Activated CD4-positive, alpha-beta memory T cell treated with anti-CD3 and anti-CD28 coated beads, Interleukin-2, amount 10 ng/mL, durations not matched to agents 7 days and 5 days (primary cell): ENCODE data around the gene ZNF282. TPM values are rescaled to one million over a fixed set of nuclear protein-coding genes. Genes with fewer than 3 reads are reported as not detected.
"Not testable (repeated sequence)": the region's sequence is repeated elsewhere in the genome, so short reads cannot be mapped to it uniquely, and the experiment has no call there.

Experiments
- CTCF ChIA-PET: fragments of 350-600 bp; sonication (Branson Sonifier 250); formaldehyde crosslinking; loops from one replicate; lab custom pipeline; 2021; ENCODE audit warnings: antibody characterized with exemption, inconsistent platforms; lab: Charles Lee
- POLR2A ChIA-PET: fragments of 350-600 bp; sonication (Branson Sonifier 250); formaldehyde crosslinking; loops from one replicate; lab custom pipeline; 2021; ENCODE audit warnings: antibody characterized with exemption; lab: Charles Lee
- DNase-seq: peaks from one replicate; pipeline ENCODE4 v3.0.0-alpha.2; 2020
- H3K27ac Mint-ChIP-seq: one replicate; pipeline ENCODE4 v1.8.0; 2021; ENCODE audit warnings: mild to moderate bottlenecking, mixed read lengths
- H3K27me3 Mint-ChIP-seq: one replicate; pipeline ENCODE4 v1.8.0; 2021; ENCODE audit warnings: mixed read lengths
- H3K36me3 Mint-ChIP-seq: one replicate; pipeline ENCODE4 v1.8.0; 2021; ENCODE audit warnings: low read depth, mixed read lengths
- H3K4me1 Mint-ChIP-seq: one replicate; pipeline ENCODE4 v1.8.0; 2021; ENCODE audit warnings: mixed read lengths
- H3K4me3 Mint-ChIP-seq: one replicate; pipeline ENCODE4 v1.8.0; 2021; ENCODE audit warnings: mild to moderate bottlenecking, mixed read lengths
- H3K9me3 Mint-ChIP-seq: one replicate; pipeline ENCODE4 v1.8.0; 2021; ENCODE audit warnings: mixed read lengths
- total RNA-seq, 2 experiments: library from RNA; stranded (reverse); gene quantifications; one replicate each; pipeline ENCODE4 v1.2.3, GENCODE V29; 2021

ZNF282 gene
- total RNA-seq, 2 experiments from 2014 or later, result 66.1 to 66.6 TPM

DNA sequence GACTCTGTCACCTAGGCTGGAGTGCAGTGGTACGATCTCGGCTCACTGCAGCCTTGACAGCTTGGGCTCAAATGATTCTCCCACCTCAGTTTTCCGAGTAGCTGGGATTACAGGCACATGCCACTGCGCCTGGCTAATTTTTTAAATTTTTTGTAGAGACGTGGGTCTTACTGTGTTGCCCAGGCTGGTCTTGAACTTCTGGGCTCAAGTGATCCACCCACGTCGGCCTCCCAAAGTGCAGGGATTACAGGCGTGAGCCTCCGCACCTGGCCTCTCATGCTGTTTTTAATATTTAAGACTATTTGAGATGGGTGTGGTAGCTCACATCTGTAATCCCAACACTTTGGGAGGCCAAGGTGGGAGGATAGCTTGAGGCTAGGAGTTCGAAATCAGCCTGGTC, 56.2 kb downstream of the ZNF282 start:
- not testable (repeated sequence) for DNase-seq, H3K9me3 Mint-ChIP-seq, H3K27me3 Mint-ChIP-seq, H3K4me3 Mint-ChIP-seq, H3K27ac Mint-ChIP-seq
- H3K4me1 Mint-ChIP-seq, result peaks cover 17% of the 10 kb centered on the region
- CTCF ChIA-PET, result interaction anchor here (0.6 to 2.1 kb wide), 2 partner anchors 10 to 240 kb away, joined by 3 to 14 read pairs; partner anchors contain the start of gene ZNF783
- POLR2A ChIA-PET, result interaction anchor here (1.0 kb wide), 1 partner anchor 10 kb away, joined by 4 read pairs; the partner anchor contains the start of gene ZNF783
- peaks cover 30% of the 10 kb centered on the region for H3K36me3 Mint-ChIP-seq

GRCh38 chr7:149252378-149252777, 57.0 kb downstream of the ZNF282 start:
- H3K27ac Mint-ChIP-seq, result no peak overlapping the region
- POLR2A ChIA-PET, result interaction anchor here (0.6 to 1.6 kb wide), 3 partner anchors 9 to 42 kb away, joined by 3 to 5 read pairs (median 4); partner anchors contain the start of gene ZNF783
- H3K27me3 Mint-ChIP-seq, result no peaks in the 10 kb centered on the region
- no peak for DNase-seq
- no peaks in the 10 kb centered on the region for H3K9me3 Mint-ChIP-seq
- peaks cover 30% of the 10 kb centered on the region for H3K36me3 Mint-ChIP-seq
- CTCF ChIA-PET, result interaction anchor here (2.1 kb wide), 1 partner anchor 9 kb away, joined by 14 read pairs; the partner anchor contains the start of gene ZNF783
- no peak overlapping the region for H3K4me3 Mint-ChIP-seq
- peaks cover 17% of the 10 kb centered on the region for H3K4me1 Mint-ChIP-seq

DNA sequence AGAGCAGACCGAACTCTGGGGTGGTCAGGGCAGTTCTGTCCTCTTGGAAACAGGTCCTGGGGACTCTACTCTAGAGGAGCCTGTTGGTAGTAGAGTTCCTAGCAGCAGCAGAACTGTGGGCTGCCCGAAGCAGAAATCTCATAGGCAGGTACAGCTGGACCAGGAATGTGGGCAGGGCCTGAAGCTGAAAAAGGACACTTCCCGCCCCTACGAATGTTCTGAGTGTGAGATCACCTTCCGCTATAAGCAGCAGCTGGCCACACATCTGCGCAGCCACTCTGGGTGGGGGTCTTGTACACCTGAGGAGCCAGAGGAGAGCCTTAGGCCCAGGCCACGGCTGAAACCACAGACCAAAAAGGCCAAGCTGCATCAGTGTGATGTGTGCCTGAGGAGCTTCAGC, 58.3 kb downstream of the ZNF282 start:
- POLR2A ChIA-PET, result interaction anchor here (1.6 kb wide), 1 partner anchor 13 kb away, joined by 5 read pairs; no protein-coding TSS in a partner anchor
- no peak for DNase-seq
- H3K36me3 Mint-ChIP-seq, result peaks cover 27% of the 10 kb centered on the region

DNA sequence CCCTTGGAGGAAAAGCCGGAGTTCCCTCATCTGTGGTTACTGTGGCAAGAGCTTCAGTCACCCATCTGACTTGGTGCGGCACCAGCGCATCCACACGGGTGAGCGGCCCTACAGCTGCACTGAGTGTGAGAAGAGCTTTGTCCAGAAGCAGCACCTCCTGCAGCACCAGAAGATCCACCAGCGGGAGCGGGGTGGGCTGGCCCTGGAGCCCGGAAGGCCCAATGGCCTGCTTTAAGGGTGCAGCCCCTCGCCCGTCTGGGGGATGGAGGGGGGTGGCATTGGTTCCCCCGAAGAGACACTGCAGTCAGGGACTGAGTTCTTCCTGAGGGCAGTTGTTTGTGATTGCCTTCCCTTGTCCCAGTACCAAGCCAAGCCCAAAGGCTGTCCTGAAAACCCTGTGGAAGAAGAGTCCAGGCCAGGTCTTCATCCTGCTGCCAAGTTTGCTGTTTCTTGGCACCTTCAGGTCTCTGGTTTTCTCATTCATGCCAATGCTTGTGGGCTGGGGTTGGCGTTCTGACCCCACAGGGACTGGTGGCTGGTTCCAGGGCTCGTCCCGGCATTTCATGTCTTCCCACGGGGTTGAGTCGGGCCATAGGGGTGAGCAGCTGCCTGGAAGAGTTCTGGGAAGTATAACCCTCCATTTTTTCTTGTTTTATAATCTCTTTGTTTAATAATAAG, 59.0 kb downstream of the ZNF282 start:
- Mint-ChIP-seq H3K36me3 (peaks cover 27% of the 10 kb centered on the region), H3K9me3 (no peaks in the 10 kb centered on the region), H3K27me3 (no peaks in the 10 kb centered on the region), H3K4me1 (peaks cover 3% of the 10 kb centered on the region), H3K4me3 (no peak overlapping the region), H3K27ac (no peak overlapping the region)
- no peak for DNase-seq
- POLR2A ChIA-PET, result no interaction called here
- CTCF ChIA-PET, result no interaction called here

More for the DNA sequence above, 58.3 kb downstream of the ZNF282 start:
- H3K4me1 Mint-ChIP-seq, result peaks cover 8% of the 10 kb centered on the region
- no peak overlapping the region for H3K4me3 Mint-ChIP-seq
- H3K27ac Mint-ChIP-seq, result no peak overlapping the region
- no peaks in the 10 kb centered on the region for H3K9me3 Mint-ChIP-seq
- H3K27me3 Mint-ChIP-seq, result no peaks in the 10 kb centered on the region
- CTCF ChIA-PET, result interaction anchor here (2.1 kb wide), 1 partner anchor 8 kb away, joined by 14 read pairs; the partner anchor contains the start of gene ZNF783

DNA sequence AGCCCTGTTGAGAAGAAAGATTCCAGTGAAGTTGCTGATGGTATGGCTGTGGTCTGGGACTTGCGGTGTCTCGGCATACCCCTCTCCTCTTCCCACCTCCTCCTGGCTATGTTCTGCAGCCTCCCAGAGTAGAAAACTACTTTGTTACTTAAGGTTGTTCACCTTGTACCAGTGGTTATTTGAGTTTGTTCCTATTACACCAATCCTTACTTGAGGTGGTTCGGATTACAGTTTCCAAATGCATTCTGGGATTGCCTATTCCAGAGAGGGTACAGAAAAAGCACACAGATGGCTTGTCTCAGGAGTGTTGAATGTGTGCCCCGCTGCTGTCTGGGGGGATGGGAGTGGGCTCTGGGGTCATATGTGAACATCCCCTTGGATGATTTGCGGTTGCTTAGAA, 59.8 kb downstream of the ZNF282 start:
- H3K27me3 Mint-ChIP-seq, result no peaks in the 10 kb centered on the region
- DNase-seq, result no peak
- H3K9me3 Mint-ChIP-seq, result no peaks in the 10 kb centered on the region
- ChIA-PET POLR2A (no interaction called here), CTCF (no interaction called here)
- no peak overlapping the region for H3K27ac Mint-ChIP-seq
- H3K36me3 Mint-ChIP-seq, result peaks cover 25% of the 10 kb centered on the region
- H3K4me3 Mint-ChIP-seq, result no peak overlapping the region
- H3K4me1 Mint-ChIP-seq, result peaks cover 3% of the 10 kb centered on the region

- POLR2A ChIA-PET, result no interaction called here
Observed at GRCh38 chr7:149256568-149256967, 61.2 kb downstream of the ZNF282 start.

DNA sequence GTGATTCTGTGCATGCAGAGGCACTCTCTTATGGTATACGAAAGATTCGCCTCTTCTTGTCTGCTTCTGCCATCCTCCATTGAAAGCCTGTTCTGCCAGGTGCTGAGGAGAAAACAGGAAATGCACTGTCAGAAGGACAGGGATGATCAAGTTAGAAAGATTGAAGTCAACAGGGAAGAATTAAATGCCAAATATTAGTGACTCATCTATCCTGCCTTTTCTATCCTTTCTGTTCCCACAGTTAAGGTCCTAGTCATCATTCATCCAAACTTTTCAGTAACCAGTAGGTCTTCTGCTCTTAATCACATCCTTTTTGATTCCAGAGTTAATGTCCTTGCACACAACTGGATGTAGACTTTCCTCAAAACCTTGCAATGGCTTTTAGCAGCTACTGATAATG, 61.8 kb downstream of the ZNF282 start:
- DNase-seq, result no peak
- ChIA-PET CTCF (no interaction called here), POLR2A (no interaction called here)
- Mint-ChIP-seq H3K36me3 (peaks cover 16% of the 10 kb centered on the region), H3K27ac (no peak overlapping the region), H3K4me1 (peaks cover 15% of the 10 kb centered on the region), H3K27me3 (no peaks in the 10 kb centered on the region), H3K4me3 (no peak overlapping the region), H3K9me3 (no peaks in the 10 kb centered on the region)

More at GRCh38 chr7:149256568-149256967, 61.2 kb downstream of the ZNF282 start:
- H3K36me3 Mint-ChIP-seq, result peaks cover 20% of the 10 kb centered on the region
- H3K27ac Mint-ChIP-seq, result no peak overlapping the region
- no peak overlapping the region for H3K4me3 Mint-ChIP-seq
- no peak for DNase-seq
- H3K27me3 Mint-ChIP-seq, result no peaks in the 10 kb centered on the region
- H3K9me3 Mint-ChIP-seq, result no peaks in the 10 kb centered on the region
- CTCF ChIA-PET, result no interaction called here
- peaks cover 14% of the 10 kb centered on the region for H3K4me1 Mint-ChIP-seq

DNA sequence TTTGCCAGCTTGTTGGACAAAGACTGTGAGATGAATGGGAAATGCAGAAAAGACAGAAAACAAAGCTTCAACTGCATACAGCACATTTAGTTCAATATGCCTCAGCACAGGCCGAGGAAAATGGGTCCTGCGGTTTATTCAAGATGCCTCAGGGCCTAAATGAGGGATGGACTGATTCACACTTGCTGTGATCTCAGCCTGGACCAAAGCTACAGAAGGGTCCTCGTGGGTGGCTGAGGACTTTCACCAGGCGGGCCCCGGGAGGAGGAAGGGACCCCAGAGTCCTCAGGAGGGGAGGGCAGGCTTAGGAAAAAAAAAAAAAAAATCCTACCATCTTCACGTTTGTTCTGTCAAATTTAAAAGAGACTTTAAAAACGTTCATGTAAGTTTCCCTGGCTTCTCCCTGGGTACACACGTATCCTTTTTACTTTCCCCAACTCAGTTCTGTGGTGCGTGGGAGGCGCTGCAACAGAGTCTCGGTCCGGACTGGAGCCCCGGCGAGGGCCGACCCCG, 66.0 kb downstream of the ZNF282 start:
- Mint-ChIP-seq H3K9me3 (no peaks in the 10 kb centered on the region), H3K27ac (peak overlapping the region; percentile 58), H3K4me3 (peak overlapping the region; percentile 79), H3K27me3 (no peaks in the 10 kb centered on the region), H3K4me1 (peaks cover 33% of the 10 kb centered on the region), H3K36me3 (peaks cover 7% of the 10 kb centered on the region)
- POLR2A ChIA-PET, result interaction anchor here (0.8 to 2.1 kb wide), 19 partner anchors 9 to 320 kb away, joined by 3 to 22 read pairs (median 4); partner anchors contain the start of genes ZNF282, ZNF398, ZNF425 and ZNF777
- DNase-seq, result no peak
- CTCF ChIA-PET, result interaction anchor here (0.7 to 3.3 kb wide), 19 partner anchors 9 to 363 kb away, joined by 3 to 48 read pairs (median 5); partner anchors contain the start of genes ZNF282, ZNF398 and ZNF777

DNA sequence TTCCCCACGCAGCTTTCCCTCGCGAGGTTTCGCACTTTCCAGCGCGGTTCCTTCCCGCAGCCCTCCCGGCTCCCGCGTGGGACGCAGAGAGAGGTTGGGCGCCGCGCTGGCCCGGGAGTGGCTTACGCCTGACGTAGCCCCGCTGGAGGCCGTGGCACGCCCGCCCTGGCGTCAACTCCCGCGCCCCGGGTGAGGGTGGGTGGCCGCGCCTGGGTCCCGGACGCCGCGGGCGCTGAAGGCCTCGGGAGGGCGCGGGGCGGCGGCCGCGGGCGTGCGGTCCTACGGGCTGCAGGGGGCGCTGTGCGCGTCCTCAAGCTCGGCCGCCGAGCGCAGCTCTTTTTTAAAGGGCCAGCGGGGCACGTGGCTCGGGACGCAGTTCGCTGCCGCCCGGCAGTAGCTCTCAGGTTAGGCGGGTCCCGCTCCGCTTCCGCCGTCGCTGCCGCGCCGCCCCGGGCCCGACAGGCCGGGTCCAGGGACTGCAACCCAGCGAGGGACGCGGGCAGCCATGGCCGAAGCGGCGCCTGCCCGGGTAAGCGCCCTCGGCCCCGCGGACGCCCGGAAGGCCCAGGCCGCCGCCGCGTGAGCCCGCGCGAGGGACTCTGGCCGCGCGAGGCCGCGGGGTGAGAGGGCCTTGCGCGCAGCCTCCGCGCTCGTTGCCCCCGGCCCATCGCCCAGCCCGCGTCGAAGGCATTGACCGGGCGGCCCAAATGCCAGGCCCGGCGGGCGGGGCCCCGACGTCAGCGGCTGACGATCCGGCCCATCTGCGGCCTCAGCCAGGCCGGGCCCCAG, 66.7 kb downstream of the ZNF282 start, which contains the start of gene ZNF783:
ZNF783 (plus strand) TSS at position 368 of the 789 bp plus-strand sequence; CDS start at position 506, 138 bp downstream.
- ChIA-PET POLR2A (interaction anchor here (0.6 to 2.1 kb wide), 20 partner anchors 10 to 321 kb away, joined by 3 to 22 read pairs (median 4); partner anchors contain the start of genes ZNF282, ZNF398, ZNF425 and ZNF777), CTCF (interaction anchor here (0.7 to 3.3 kb wide), 22 partner anchors 9 to 363 kb away, joined by 3 to 48 read pairs (median 4); partner anchors contain the start of genes ZNF282, ZNF398 and ZNF777)
- Mint-ChIP-seq H3K27me3 (no peaks in the 10 kb centered on the region), H3K36me3 (peaks cover 11% of the 10 kb centered on the region), H3K4me1 (peaks cover 33% of the 10 kb centered on the region), H3K4me3 (peak within 1 kb of the TSS; percentile 79), H3K9me3 (no peaks in the 10 kb centered on the region), H3K27ac (peak within 1 kb of the TSS; percentile 58)
- DNase-seq, result peak; percentile 88

GRCh38 chr7:149266451-149266850, 71.1 kb downstream of the ZNF282 start:
- Mint-ChIP-seq H3K36me3 (peaks cover 41% of the 10 kb centered on the region), H3K27me3 (no peaks in the 10 kb centered on the region), H3K9me3 (no peaks in the 10 kb centered on the region), H3K27ac (no peak overlapping the region), H3K4me3 (no peak overlapping the region), H3K4me1 (peaks cover 20% of the 10 kb centered on the region)
- ChIA-PET CTCF (interaction anchor here (0.6 to 1.0 kb wide), 2 partner anchors 25 to 43 kb away, joined by 3 to 4 read pairs; no protein-coding TSS in a partner anchor), POLR2A (interaction anchor here (1.3 kb wide), 1 partner anchor 37 kb away, joined by 3 read pairs; no protein-coding TSS in a partner anchor)
- DNase-seq, result peak; percentile 12

- peaks cover 15% of the 10 kb centered on the region for H3K4me1 Mint-ChIP-seq
- POLR2A ChIA-PET, result interaction anchor here (0.6 kb wide), 1 partner anchor 50 kb away, joined by 3 read pairs; no protein-coding TSS in a partner anchor
- DNase-seq, result no peak
- H3K9me3 Mint-ChIP-seq, result no peaks in the 10 kb centered on the region
- H3K4me3 Mint-ChIP-seq, result no peak overlapping the region
- peaks cover 42% of the 10 kb centered on the region for H3K36me3 Mint-ChIP-seq
- no peaks in the 10 kb centered on the region for H3K27me3 Mint-ChIP-seq
- H3K27ac Mint-ChIP-seq, result no peak overlapping the region
- CTCF ChIA-PET, result no interaction called here
Observed at GRCh38 chr7:149267733-149268132, 72.4 kb downstream of the ZNF282 start.

DNA sequence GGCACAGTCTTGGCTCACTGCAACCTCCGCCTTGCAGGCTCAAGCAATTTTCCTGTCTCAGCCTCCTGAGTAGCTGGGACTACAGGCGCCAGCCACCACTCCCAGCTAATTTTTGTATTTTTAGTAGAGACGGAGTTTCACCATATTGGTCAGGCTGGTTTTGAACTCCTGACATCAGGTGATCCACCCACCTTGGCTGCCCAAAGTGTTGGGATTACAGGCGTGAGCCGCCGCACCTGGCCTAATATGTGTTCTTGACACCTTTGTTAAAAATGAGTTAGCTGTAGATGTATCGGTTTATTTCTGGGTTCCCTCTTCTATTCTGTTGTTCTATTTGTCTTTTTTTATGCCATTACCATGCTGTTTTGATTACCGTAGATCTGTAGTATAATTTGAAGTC, 79.1 kb downstream of the ZNF282 start:
- POLR2A ChIA-PET, result interaction anchor here (1.7 kb wide), 1 partner anchor 17 kb away, joined by 4 read pairs; no protein-coding TSS in a partner anchor
- H3K4me3 Mint-ChIP-seq, H3K27ac Mint-ChIP-seq, DNase-seq, H3K4me1 Mint-ChIP-seq, H3K27me3 Mint-ChIP-seq, H3K9me3 Mint-ChIP-seq, CTCF ChIA-PET: not testable (repeated sequence)
- H3K36me3 Mint-ChIP-seq, result peaks cover 53% of the 10 kb centered on the region
